Inflammatory macrophage (primary cell): Measurements from ENCODE around the gene SLC30A10.
"Not testable (repeated sequence)": the region's sequence is repeated elsewhere in the genome, so short reads cannot be mapped to it uniquely, and the experiment has no call there.

ENCODE experiments used
- DNase-seq, 2 donors: peaks; one replicate each; pipeline ENCODE4 v3.0.0-alpha.2; 2020 to 2022

The SLC30A10 gene

GRCh38 chr1:219888667-219889066 lies 39.7 kb downstream of the SLC30A10 start:
- not testable (repeated sequence) for DNase-seq

- no peak for DNase-seq
Observed at GRCh38 chr1:219885680-219886079, 42.7 kb downstream of the SLC30A10 start.

GRCh38 chr1:219883400-219884332 lies 44.7 kb downstream of the SLC30A10 start:
- DNase-seq: no peak

- no peak for DNase-seq
Observed at GRCh38 chr1:219882755-219883154, 45.6 kb downstream of the SLC30A10 start.

- DNase-seq: no peak
Observed at GRCh38 chr1:219882096-219882495, 46.3 kb downstream of the SLC30A10 start.

- no peak for DNase-seq
Observed at GRCh38 chr1:219880765-219881457, 47.4 kb downstream of the SLC30A10 start.

- DNase-seq: no peak
Observed at GRCh38 chr1:219876798-219877209, 51.6 kb downstream of the SLC30A10 start.

GRCh38 chr1:219875860-219876259 lies 52.5 kb downstream of the SLC30A10 start:
- DNase-seq: no peak

- DNase-seq: not testable (repeated sequence)
Observed at GRCh38 chr1:219872538-219872937, 55.8 kb downstream of the SLC30A10 start.

- no peak for DNase-seq
Observed at GRCh38 chr1:219871427-219872057, 56.8 kb downstream of the SLC30A10 start.

- DNase-seq: not testable (repeated sequence)
Observed at GRCh38 chr1:219868615-219869014, 59.7 kb downstream of the SLC30A10 start.
